Spinal cord (tissue), 10 donors: ENCODE measurements around the gene MIF4GD. TPM values are rescaled to one million over a fixed set of nuclear protein-coding genes. Genes with fewer than 3 reads are reported as not detected.

Source experiments
- DNase-seq, 6 donors: peaks; one replicate each; pipeline versions ENCODE4 v3.0.0 to v3.0.0-alpha.2; 2013 to 2015; ENCODE audit warnings: low spot score in 6 of 6, low read depth in 4 of 6
- H3K27ac ChIP-seq: one replicate; pipeline ENCODE4 v1.5.1; 2013; ENCODE audit warnings: low read depth, low read length, control low read depth
- H3K27me3 ChIP-seq: one replicate; pipeline ENCODE4 v1.6.1; 2013; ENCODE audit warnings: low read length; ENCODE audit not compliant: control insufficient read depth, insufficient read depth
- H3K36me3 ChIP-seq: one replicate; pipeline ENCODE4 v1.6.1; 2013; ENCODE audit warnings: low read length; ENCODE audit not compliant: control insufficient read depth, insufficient read depth
- H3K4me1 ChIP-seq: one replicate; pipeline ENCODE4 v1.6.1; 2013; ENCODE audit warnings: low read length; ENCODE audit not compliant: control insufficient read depth, insufficient read depth
- H3K4me3 ChIP-seq: one replicate; pipeline ENCODE4 v1.5.1; 2013; ENCODE audit warnings: low read depth, low read length, control low read depth
- H3K9me3 ChIP-seq: one replicate; pipeline ENCODE4 v1.6.1; 2013; ENCODE audit warnings: low read length; ENCODE audit not compliant: control insufficient read depth, insufficient read depth
- WGBS: methylation state at CpG from one replicate; pipeline ENCODE4 v1.1.5; 2013; ENCODE audit warnings: missing lambda C conversion rate; ENCODE audit not compliant: insufficient coverage; 5-methylcytosine and 5-hydroxymethylcytosine counted together
- polyA plus RNA-seq, 2 donors: library from polyadenylated mRNA; unstranded; fragments of 120-200 nt; gene quantifications; one replicate each; pipeline ENCODE4 v1.2.1, GENCODE V29; 2013; ENCODE audit not compliant: insufficient read length in 2 of 2
- total RNA-seq, 2 donors: library from RNA; depleted of rRNA in 1 of 2; stranded (reverse); fragments of 120-200 nt in 1 of 2; fragments of >200 nt in 1 of 2; gene quantifications; one replicate each; pipeline versions ENCODE4 v1.2.3 to v1.2.4, GENCODE V29; 2013 to 2014
- donor health status: healthy.

MIF4GD gene
- total and polyA plus RNA-seq, 4 donors = 11.0 to 31.1 (median 26.0) TPM

GRCh38 chr17:75271955-75272847 is 1.2 kb upstream of the MIF4GD start:
- peak in 1 of 6 donors; percentile 63 for DNase-seq
- peaks cover 53% of the 10 kb centered on the region for H3K4me1 ChIP-seq
- H3K9me3 ChIP-seq = no peaks in the 10 kb centered on the region
- WGBS = 59% methylated on average over 22 of the region's 24 CpGs
- peaks cover 36% of the 10 kb centered on the region for H3K36me3 ChIP-seq
- no peak overlapping the region for H3K27ac ChIP-seq
- H3K4me3 ChIP-seq = peak overlapping the region; percentile 68
- no peaks in the 10 kb centered on the region for H3K27me3 ChIP-seq

- Histone ChIP-seq H3K27ac (no peak overlapping the region), H3K4me1 (peaks cover 61% of the 10 kb centered on the region), H3K9me3 (no peaks in the 10 kb centered on the region), H3K4me3 (peak overlapping the region; percentile 68), H3K36me3 (peaks cover 42% of the 10 kb centered on the region), H3K27me3 (no peaks in the 10 kb centered on the region)
- WGBS = under 1% methylated on average over 74 of the region's 74 CpGs
- DNase-seq = peak in 5 of 6 donors; percentile 31 to 90 (median 68)
Measured at GRCh38 chr17:75271233-75271954, 363 bp upstream of the MIF4GD start.

GRCh38 chr17:75270218-75270965 is 639 bp downstream of the MIF4GD start:
- H3K27me3 ChIP-seq = no peaks in the 10 kb centered on the region
- H3K4me3 ChIP-seq = peak overlapping the region; percentile 86
- H3K36me3 ChIP-seq = peaks cover 51% of the 10 kb centered on the region
- peak in 5 of 6 donors; percentile 29 to 76 (median 35) for DNase-seq
- H3K4me1 ChIP-seq = peaks cover 69% of the 10 kb centered on the region
- H3K27ac ChIP-seq = peak overlapping the region; percentile 93
- no peaks in the 10 kb centered on the region for H3K9me3 ChIP-seq
- WGBS = under 1% methylated on average over 47 of the region's 47 CpGs

- Histone ChIP-seq H3K9me3 (no peaks in the 10 kb centered on the region), H3K27ac (peak overlapping the region; percentile 93), H3K27me3 (no peaks in the 10 kb centered on the region), H3K36me3 (peaks cover 51% of the 10 kb centered on the region), H3K4me1 (peaks cover 70% of the 10 kb centered on the region), H3K4me3 (peak overlapping the region; percentile 86)
- DNase-seq = no peak
- WGBS = 15% methylated on average over 6 of the region's 6 CpGs
Measured at GRCh38 chr17:75269844-75270217, 1.2 kb downstream of the MIF4GD start.

- H3K4me3 ChIP-seq = no peak overlapping the region
- peaks cover 46% of the 10 kb centered on the region for H3K36me3 ChIP-seq
- no peaks in the 10 kb centered on the region for H3K27me3 ChIP-seq
- peak overlapping the region; percentile 61 for H3K27ac ChIP-seq
- DNase-seq = no peak
- WGBS = 52% methylated on average over 13 of the region's 14 CpGs
- peaks cover 63% of the 10 kb centered on the region for H3K4me1 ChIP-seq
- no peaks in the 10 kb centered on the region for H3K9me3 ChIP-seq
Measured at GRCh38 chr17:75267411-75268232, 3.4 kb downstream of the MIF4GD start.

GRCh38 chr17:75267153-75267410 is 3.9 kb downstream of the MIF4GD start:
- no peaks in the 10 kb centered on the region for H3K9me3 ChIP-seq
- 53% methylated on average over 2 of the region's 2 CpGs for WGBS
- H3K36me3 ChIP-seq = peaks cover 40% of the 10 kb centered on the region
- H3K4me1 ChIP-seq = peaks cover 62% of the 10 kb centered on the region
- no peaks in the 10 kb centered on the region for H3K27me3 ChIP-seq
- H3K27ac ChIP-seq = peak overlapping the region; percentile 61
- peak in 2 of 6 donors; percentile 60 to 64 for DNase-seq
- H3K4me3 ChIP-seq = no peak overlapping the region

- DNase-seq = peak in 5 of 6 donors; percentile 24 to 80 (median 45)
Measured at GRCh38 chr17:75266316-75267152, 4.5 kb downstream of the MIF4GD start.

GRCh38 chr17:75265614-75266315 is 5.3 kb downstream of the MIF4GD start:
- Histone ChIP-seq H3K4me1 (peaks cover 58% of the 10 kb centered on the region), H3K36me3 (peaks cover 37% of the 10 kb centered on the region), H3K27me3 (no peaks in the 10 kb centered on the region), H3K9me3 (no peaks in the 10 kb centered on the region), H3K27ac (peak overlapping the region; percentile 54), H3K4me3 (no peak overlapping the region)
- 98% methylated on average over 14 of the region's 17 CpGs for WGBS
- no peak for DNase-seq

More at GRCh38 chr17:75266316-75267152, 4.5 kb downstream of the MIF4GD start:
- H3K4me1 ChIP-seq = peaks cover 60% of the 10 kb centered on the region
- H3K9me3 ChIP-seq = no peaks in the 10 kb centered on the region
- peak overlapping the region; percentile 61 for H3K27ac ChIP-seq
- no peak overlapping the region for H3K4me3 ChIP-seq
- no peaks in the 10 kb centered on the region for H3K27me3 ChIP-seq
- peaks cover 37% of the 10 kb centered on the region for H3K36me3 ChIP-seq
- whole genome bisulfite sequencing = 44% methylated on average over 13 of the region's 13 CpGs
